Measurements from ENCODE around the gene RNF213.

DNA sequence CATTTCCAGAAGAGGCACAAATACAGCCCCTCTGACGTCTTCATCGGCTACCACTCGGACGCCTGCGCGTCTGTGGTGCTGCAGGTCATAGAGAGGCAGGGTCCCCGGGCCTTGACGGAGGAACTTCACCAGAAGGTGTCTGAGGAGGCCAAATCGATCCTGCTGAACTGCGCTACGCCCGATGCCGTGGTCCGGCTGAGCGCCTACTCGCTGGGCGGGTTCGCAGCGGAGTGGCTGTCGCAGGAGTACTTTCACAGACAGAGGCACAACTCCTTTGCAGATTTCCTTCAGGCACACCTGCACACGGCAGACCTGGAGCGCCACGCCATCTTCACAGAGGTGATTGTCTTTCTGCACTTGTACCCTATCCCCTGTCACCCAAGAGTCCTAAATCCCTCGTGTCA is 87.3 kb downstream of the RNF213 start:
- TF ChIP-seq EZH2 (IDR thresholded peaks at IDR 0.05; ENCODE audit: low read length), result no peak
- TF ChIP-seq, protein P1, sequence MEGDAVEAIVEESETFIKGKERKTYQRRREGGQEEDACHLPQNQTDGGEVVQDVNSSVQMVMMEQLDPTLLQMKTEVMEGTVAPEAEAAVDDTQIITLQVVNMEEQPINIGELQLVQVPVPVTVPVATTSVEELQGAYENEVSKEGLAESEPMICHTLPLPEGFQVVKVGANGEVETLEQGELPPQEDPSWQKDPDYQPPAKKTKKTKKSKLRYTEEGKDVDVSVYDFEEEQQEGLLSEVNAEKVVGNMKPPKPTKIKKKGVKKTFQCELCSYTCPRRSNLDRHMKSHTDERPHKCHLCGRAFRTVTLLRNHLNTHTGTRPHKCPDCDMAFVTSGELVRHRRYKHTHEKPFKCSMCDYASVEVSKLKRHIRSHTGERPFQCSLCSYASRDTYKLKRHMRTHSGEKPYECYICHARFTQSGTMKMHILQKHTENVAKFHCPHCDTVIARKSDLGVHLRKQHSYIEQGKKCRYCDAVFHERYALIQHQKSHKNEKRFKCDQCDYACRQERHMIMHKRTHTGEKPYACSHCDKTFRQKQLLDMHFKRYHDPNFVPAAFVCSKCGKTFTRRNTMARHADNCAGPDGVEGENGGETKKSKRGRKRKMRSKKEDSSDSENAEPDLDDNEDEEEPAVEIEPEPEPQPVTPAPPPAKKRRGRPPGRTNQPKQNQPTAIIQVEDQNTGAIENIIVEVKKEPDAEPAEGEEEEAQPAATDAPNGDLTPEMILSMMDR (optimal IDR thresholded peaks at IDR 0.05 in 1 of 3, IDR thresholded peaks at IDR 0.05 in 1 of 3, conservative IDR thresholded peaks at IDR 0.05 in 1 of 3; ENCODE audit: extremely low read depth in 1 of 3, insufficient read depth in 2 of 3, low read length in 3 of 3), result no peak

All from keratinocyte (primary cell).